RPMI8226 (cell line): ENCODE data around the gene COL23A1.
"Not testable (repeated sequence)": the region's sequence is repeated elsewhere in the genome, so short reads cannot be mapped to it uniquely, and the experiment has no call there.

Experiments used
- DNase-seq: peaks from one replicate; pipeline ENCODE4 v3.0.0-alpha.2; 2015

COL23A1 gene

GRCh38 chr5:178502401-178503100, 87.6 kb downstream of the COL23A1 start:
- no peak for DNase-seq

DNA sequence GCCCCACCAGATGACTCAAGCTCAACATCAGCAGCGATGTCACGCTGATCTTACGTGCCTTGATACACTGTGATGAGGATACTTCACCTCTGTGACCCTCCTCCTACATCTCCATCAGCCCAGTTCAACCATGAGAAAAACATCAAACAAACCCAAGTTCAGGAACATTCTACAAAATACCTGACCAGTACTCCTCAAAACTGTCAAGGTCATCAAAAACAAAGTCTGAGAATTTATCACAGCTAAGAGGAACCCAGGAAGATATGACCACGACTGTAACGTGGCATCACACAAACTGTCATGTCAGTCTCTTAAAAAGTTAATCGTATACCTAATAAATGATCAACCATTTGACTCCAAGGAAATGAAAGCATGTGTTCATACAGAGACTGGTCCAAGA, 90.8 kb downstream of the COL23A1 start:
- DNase-seq: no peak

GRCh38 chr5:178496642-178497041, 93.6 kb downstream of the COL23A1 start:
- no peak for DNase-seq

GRCh38 chr5:178496214-178496613, 94.0 kb downstream of the COL23A1 start:
- DNase-seq: no peak

GRCh38 chr5:178495706-178496105, 94.5 kb downstream of the COL23A1 start:
- DNase-seq: no peak

DNA sequence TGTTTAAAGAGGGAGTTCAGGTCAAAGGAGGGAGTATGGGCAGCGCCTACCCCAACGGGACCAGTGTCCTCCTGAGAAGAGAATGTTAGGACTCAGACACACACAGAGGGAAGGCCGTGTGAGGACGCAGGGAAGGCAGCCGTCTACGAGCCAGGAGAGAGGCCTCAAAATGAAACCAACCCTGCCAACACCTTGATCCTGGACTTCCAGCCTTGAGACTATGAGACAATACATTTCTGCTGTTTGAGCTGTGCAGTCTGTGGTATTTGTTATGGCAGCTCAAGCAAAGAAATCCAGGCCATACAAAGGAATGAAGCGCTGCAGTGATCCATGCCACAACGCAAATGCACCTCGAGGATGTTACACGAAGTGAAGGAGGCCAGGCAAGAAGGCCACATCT, 97.9 kb downstream of the COL23A1 start:
- DNase-seq: no peak

- no peak for DNase-seq
Measured at GRCh38 chr5:178490935-178491652, 99.1 kb downstream of the COL23A1 start.

DNA sequence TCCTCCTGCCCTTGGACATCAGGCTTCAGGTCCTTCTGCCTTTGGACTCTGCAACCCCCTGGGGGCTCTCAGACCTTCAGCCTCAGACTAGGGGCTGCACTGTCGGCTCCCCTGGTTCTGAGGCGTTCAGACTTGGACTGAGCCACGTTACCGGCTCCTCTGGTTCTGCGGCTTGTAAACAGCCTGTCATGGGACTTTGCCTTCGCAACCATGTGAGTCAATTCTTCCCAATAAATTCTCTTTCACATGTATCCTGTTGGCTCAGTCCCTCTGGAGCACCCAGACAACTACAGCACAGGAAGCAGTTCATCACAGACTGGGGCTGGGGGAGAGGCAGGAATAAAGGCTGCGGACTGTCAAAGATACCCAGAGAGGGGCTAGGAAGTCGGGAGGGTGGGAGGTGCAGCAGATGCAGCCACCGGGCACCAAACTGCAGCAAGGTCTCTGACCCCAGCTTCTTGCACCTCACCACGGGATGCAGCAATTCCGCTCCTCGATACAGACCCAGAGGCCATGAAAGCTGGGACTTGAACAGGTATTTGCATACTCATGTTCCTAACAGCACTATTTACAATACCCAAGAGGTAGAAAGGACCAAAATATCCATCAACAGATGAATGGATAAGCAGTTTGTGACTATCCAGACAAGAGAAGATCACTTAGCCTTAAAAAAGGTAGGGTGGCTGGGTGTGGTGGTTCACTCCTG, 100.8 kb downstream of the COL23A1 start:
- DNase-seq: no peak

GRCh38 chr5:178488696-178489095, 101.5 kb downstream of the COL23A1 start:
- DNase-seq: peak; percentile 47

DNA sequence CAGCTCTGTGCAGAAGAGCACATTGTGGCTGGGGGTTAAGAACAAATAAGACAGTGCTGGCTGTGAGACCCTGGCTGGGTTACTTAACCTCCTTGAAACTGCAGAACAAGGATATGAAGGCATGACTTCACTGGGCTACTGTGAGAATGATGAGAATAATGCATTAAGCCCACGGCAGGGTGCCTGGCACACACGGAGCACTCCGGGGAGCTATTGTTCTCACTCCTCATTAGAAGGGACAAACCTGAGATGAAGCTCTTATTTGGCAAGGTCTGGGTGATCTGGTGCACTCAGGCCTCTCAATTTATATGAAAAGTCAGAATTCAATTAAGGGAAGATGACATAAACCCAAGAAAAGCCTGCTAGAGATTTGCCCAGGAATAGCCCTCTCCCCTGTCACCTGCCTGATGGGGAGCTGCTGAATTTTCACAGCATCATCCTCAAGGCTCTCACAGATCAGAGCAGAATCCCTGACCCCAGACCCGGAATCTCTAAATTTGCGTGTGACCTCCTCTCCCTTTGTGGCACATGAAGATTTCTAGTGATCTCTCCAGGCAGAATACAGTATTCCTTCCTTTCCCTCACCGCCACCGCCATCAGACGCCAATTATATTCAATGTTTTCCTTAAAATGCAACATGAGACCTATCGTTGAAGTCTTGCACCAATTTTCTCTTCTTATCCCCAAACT, 102.1 kb downstream of the COL23A1 start:
- DNase-seq: no peak

GRCh38 chr5:178486878-178487512, 103.2 kb downstream of the COL23A1 start:
- DNase-seq: not testable (repeated sequence)

GRCh38 chr5:178486239-178486641, 104.0 kb downstream of the COL23A1 start:
- peak; percentile 28 for DNase-seq

DNA sequence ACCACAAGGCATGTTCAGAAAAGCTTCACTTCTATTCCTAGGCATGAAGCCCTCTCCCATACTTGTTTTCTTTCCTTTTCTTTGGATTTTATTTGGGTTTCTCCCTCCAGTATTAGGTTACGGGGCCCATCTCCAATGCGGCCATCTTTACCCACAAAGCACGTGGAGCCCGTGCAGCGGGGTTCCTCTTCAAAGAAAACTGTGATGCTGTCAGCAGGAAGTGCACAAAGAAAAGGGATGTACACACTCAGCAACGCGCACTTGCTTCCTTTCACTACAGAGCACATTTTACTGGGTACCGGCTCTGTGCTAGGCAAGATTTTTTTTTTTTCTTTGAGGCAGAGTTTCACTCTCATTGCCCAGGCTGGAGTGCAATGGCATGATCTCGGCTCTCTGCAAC, 106.6 kb downstream of the COL23A1 start:
- DNase-seq: peak; percentile 61

DNA sequence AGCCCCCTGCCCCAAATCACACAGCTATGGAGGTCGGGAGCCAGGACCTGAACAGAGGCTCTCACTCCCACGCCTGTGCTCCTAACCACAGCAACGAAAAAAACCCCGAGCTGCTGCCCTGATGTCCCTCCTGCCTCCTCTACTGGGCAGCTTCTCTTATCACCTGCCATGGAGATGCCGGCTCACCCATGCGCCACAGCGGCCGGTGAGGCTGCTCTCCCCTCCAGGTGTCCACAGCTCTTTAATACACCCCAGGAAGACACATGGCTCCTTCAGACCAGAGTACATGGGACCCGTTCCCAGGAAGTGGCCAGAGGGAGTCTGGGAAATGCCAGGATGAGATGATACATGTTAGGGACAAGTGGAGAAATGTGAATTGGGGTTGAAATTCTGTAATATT, 110.9 kb downstream of the COL23A1 start:
- no peak for DNase-seq

GRCh38 chr5:178478370-178478769, 111.8 kb downstream of the COL23A1 start:
- no peak for DNase-seq

- DNase-seq: no peak
Measured at GRCh38 chr5:178477802-178478201, 112.4 kb downstream of the COL23A1 start.

DNA sequence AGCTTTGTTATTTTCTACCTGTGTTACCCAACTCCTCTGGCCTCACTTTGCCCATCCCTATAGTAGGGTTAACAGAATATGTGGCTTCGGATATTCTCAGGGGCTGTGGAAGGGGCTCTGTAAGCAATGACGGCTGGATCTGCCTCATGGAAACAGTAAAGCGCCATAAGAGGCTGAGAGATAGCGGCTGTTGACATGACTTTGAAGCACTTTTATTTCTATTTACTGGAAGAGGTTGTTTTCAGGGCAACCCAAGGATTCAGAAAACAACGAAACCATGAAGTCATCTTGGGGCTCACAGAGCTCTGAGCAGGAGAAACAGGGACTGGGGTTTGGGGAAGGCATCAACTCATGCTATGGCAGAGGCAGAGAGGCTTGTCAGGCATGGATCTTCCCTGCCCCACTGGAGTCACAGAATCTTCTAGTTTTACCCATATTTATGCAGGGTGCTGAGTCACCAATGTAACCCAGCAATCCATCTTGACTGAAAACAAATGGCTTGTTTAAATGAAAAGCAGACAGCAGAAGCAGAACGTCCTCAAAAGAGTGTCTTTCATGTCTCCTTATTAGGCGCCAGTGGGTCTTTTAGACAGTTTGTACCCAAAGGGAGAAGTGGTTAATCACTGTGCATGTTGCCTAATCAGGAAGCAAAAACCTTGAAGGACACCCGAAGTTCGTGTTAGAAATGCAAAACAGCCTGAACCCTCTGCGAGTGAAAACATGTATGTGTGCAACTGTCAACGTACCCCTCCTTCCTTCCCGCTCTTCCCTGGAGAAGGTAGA, 113.0 kb downstream of the COL23A1 start:
- no peak for DNase-seq

- DNase-seq: peak; percentile 47
Measured at GRCh38 chr5:178476531-178476930, 113.7 kb downstream of the COL23A1 start.

GRCh38 chr5:178475422-178475821, 114.8 kb downstream of the COL23A1 start:
- DNase-seq: no peak

GRCh38 chr5:178474562-178475184, 115.5 kb downstream of the COL23A1 start:
- no peak for DNase-seq

- DNase-seq: no peak
Measured at GRCh38 chr5:178473854-178474253, 116.3 kb downstream of the COL23A1 start.
